Left cardiac atrium (tissue), 4 donors: ENCODE data around the gene DARS1. TPM values are rescaled to one million over a fixed set of nuclear protein-coding genes. Genes with fewer than 3 reads are reported as not detected.
A peak's percentile ranks its signal among the peaks of the same experiment; 100 is the strongest.
"Not testable (repeated sequence)": the region's sequence is repeated elsewhere in the genome, so short reads cannot be mapped to it uniquely, and the experiment has no call there.

Experiments used
- ATAC-seq, 2 donors: fragments of 200-7000 bp; cut with Tn5 transposase; one replicate each; pipeline ENCODE4 v1.9.1; 2020; ENCODE audit warnings: mild to moderate bottlenecking in 2 of 2, moderate library complexity in 2 of 2
- DNase-seq: peaks from one replicate; pipeline ENCODE4 v3.0.0-alpha.2; 2020
- intact Hi-C, 2 donors: fragments of 100-400 bp; cut with DNase I; formaldehyde crosslinking; loops; one replicate each; pipeline versions ENCODE4 v1.14.1 to v1.15.1; 2022 to 2023
- total RNA-seq, 2 donors: library from RNA; stranded (reverse); fragmentation: NEBNext Ultra II Directional; extraction: Animal tissue kit (Norgen Biotek cat#: 25700); gene quantifications; one replicate each; pipeline ENCODE4 v1.2.1, GENCODE V29; 2021
- donor health status: DM: no; HTN: yes; CAD: no.
- donor health status: DM: no; HTN: yes; CAD: no; lungs with severe emphysema.
- donor health status: DM: yes; HTN: yes; CAD: no.
- donor health status: Dilated cardiomyopathy.

DARS1 gene
- total RNA-seq, 2 donors from 2014 or later, result 56.8 to 71.8 TPM

DNA sequence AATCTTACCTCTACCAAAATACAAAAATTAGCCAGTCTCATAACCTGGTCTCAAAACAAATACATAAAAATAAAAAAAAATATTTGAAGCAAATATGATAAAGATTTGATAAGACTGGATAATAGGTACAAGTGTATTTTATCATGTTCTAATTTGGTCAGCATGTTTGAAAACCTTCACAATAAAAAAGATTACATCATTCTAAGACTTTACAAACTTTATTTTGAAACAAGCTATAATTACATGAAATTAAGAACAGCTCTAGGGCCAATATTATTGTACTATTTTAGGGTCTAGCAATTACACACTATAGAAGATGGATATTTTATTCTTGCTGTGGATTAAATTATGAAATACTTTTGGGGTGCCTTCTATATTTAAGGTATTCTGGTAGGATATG, 79.7 kb downstream of the DARS1 start:
- DNase-seq (no peak), ATAC-seq (no peak)
- intact Hi-C loops, result no loop called here

DNA sequence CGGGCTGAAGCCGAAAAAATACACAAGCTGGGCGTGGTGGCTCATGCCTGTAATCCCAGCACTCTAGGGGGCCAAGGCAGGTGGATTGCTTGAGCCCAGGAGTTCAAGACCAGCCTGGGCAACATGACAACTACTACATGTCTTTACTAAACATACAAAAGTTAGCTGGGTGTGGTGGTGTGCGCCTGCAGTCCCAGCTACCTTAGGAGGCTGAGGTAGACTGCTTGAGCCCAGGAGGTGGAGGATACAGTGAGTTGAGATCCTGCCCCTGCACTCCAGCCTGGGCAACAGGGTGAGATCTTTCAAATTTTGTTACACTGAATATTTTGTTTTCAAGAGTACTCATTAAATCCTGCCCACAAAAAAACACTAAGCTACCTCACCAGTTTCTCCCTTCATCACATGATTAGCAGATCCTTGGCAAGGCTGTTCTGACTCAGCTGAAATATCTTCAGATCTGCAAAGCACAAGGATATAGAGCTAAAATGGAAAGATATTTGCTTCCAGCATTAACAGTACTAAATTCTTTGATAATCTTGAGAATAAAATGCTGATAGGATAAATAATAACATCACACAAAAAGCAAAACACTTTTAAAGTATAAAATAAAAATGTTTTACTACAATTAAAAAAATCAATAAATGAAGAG, 81.0 kb downstream of the DARS1 start:
- DNase-seq (no peak), ATAC-seq (peak in 1 of 2 donors; percentile 89)
- intact Hi-C loops, result no loop called here

DNA sequence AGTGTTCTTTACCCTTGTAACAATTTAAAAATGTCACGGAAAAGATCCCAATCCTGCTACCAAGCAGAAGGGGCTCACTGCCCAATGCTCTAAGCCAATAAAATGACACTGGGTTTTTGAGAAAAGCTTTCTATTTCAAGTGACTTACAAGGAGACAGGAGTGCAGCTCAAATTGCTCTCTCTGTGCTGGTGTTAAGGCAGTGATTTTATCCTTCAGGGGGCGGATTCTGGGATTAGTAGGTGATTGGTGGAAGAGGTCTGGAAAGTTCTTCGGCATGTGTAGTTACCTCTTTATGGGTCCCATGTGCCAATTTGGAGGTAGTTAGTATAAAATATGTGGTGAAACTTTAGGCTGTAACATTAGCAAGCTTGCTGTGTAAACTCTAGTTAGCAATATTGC, 81.8 kb downstream of the DARS1 start:
- ATAC-seq, result peak in 1 of 2 donors; percentile 20
- intact Hi-C loops, result no loop called here
- no peak for DNase-seq

DNA sequence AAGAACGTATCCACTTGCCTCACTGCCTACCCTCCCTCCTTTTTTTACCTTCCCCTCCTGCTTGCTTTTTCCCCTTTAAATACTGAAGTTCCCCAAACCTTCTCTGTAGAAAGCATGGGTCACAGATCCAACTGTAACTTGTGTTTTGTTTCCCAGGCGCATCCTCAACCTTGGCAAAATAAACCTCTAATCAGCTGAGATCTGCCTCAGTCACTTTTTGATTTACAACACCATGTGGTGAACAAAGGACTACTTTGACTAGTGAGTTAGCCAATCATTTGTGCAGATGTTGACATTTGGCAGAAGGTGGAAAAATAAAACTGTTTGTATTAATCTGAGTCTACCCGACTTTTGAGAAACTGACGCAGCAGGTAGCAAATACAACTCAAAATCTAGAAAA, 85.9 kb downstream of the DARS1 start:
- ATAC-seq (no peak), DNase-seq (no peak)
- intact Hi-C loops, result no loop called here

DNA sequence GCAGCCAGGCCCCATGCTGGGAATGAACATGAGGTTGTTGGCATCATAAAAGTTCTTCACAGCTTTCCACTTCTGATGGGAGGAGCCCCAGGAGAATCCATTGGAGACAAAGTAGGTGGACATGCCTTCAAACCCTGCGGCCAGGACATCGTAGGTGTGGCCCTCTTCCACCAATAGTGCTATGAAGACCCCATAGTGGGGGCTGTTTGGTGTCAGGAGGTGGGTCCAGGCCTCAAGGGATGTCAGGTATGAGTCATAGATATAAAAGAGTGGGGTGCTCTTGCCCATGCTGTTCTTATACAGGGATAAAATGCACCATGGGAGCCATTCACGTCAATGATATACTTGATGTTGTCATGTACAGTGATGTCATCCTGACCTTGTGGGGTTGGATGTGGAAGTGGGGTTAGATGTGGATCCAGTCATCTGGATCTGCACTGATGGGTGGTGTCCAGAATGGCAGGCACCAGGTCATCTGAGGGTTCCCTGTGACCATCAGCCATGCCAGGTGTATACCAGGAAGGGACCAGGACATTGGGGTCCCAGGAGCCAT, 87.1 kb downstream of the DARS1 start:
- no peak for DNase-seq
- intact Hi-C loops, result no loop called here
- ATAC-seq, result no peak

DNA sequence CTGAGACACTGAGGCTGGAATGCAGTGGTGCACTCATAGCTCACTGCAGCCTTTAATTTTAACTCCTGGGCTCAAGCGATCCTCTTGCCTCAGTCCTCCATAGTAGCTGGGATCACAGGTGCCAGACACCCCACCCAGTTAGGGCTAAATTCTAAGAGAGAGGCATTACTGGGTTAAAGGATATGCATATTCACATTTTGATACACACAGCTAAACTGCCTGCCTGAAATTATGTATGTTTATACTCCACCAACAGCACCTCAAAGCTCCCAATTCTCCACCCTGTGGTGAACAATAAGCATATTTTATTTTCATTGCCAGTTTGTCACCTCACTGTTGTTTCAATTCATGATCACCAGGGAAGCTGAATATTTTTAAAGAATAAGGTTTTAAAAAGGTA, 90.5 kb downstream of the DARS1 start:
- ATAC-seq (no peak), DNase-seq (no peak)
- intact Hi-C loops, result no loop called here

DNA sequence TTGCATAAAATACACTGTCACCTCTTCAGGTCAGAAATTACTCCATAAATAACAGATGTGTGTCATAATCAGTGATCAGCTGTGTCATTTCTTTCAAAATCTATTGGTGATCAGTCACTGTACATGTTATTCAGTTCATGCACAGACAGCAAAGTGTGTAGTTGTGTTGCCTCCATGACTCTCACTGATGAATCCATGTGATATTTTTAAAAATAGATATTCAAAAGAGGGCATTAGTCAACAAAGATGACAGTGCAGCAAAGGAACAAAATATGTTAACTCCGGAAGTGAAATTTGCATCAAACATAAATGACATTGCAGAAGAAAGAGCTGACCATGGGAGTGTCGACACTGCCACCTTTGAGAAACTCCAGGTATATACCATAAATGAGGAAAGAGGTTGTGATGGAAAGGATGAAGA, 92.0 kb downstream of the DARS1 start:
- no peak for ATAC-seq
- no peak for DNase-seq
- intact Hi-C loops, result no loop called here

DNA sequence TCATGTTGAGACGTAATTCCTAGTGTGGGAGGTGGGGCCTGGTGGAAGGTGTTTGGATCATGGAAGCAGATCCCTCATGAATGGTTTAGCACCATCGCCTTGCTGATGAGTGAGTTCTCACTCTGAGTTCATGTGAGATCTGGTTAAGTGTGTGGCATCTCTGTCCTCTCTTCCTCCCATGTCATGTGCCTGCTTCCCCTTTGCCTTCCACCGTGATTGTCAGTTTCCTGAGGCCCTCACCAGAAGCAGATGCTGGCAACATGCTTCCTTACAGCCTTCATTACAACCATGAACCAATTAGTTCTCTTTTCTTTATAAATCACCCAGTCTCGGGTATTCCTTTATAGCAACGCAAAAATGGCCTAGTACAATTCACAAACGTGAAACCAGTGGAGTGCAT, 94.6 kb downstream of the DARS1 start:
- ATAC-seq (peak in 1 of 2 donors; percentile 18), DNase-seq (no peak)
- intact Hi-C loops, result no loop called here

DNA sequence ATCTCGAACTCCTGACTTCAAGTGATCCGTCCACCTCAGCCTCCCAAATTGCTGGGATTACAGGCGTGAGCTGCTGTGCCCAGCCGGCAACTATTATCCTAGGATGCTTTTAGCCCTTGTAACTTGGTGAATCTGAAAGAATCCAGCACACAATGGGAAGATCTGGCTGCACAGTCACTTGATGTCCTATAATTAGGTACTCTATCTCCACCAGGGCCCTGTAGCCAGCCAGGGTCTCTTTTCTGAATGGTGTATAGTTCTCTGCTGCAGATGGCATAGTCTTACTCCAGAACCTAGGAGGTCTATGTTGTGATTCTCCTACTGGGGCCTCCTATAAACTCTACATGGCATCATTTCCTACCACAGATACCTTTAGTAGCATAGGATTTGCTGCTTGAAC, 95.3 kb downstream of the DARS1 start:
- DNase-seq (no peak), ATAC-seq (peak; percentile 53 to 71)
- intact Hi-C loops, result no loop called here

DNA sequence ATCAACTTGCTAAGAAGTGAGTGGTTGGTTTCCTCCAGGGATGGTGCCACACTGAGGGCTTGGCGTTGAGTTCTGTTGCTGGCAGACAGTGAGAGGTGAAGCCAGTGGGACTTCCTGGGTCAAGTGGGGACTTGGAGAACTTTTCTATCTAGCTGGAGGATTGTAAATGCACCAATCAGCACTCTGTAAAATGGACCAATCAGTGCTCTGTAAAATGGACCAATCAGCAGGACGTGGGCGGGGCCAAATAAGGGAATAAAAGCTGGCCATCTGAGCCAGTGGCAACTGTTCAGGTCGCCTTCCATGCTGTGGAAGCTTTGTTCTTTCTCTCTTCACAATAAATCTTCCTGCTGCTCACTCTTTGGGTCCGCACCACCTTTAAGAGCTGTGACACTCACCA, 96.8 kb downstream of the DARS1 start:
- DNase-seq, ATAC-seq, intact Hi-C loops: not testable (repeated sequence)

DNA sequence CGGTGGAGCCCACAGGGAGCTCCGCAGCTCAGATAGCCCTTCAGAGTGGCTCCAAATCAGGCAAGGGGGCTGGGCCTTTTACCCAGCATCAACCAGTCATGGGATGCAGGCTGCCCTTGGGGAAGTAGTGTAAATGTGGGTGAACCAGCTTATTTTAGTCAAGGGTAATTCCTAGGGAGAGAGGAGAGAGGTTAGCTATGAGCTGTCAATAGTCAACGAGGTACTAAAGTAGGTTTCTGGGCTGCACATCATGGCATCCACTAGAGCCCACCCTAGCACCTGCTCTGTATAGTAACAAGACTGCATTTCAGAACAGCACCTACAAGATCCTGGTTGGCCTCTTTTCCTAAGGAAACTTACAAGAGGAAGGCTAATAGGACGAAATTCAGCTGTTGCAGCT, 99.7 kb downstream of the DARS1 start:
- no peak for ATAC-seq
- intact Hi-C loops, result no loop called here
- no peak for DNase-seq

DNA sequence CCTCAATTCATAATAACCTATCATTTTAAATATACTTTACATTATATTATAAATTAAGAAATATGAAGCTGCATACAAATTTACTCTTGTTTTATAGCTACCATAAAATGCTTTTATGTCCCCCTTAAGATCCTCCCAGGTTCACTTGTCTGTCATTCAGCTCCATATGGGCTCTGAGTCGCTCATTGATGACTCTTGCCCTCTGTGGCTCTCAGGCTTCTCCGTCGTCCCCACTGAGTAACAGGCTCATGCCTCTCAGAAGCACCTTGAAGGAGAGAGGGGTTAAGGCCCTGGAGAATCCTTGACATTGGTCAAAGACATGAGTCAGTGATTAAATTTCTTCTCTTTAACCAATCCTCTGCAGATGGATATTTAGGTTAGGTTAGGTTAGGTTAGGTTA, 103.0 kb downstream of the DARS1 start:
- ATAC-seq (no peak), DNase-seq (no peak)
- intact Hi-C loops, result no loop called here

DNA sequence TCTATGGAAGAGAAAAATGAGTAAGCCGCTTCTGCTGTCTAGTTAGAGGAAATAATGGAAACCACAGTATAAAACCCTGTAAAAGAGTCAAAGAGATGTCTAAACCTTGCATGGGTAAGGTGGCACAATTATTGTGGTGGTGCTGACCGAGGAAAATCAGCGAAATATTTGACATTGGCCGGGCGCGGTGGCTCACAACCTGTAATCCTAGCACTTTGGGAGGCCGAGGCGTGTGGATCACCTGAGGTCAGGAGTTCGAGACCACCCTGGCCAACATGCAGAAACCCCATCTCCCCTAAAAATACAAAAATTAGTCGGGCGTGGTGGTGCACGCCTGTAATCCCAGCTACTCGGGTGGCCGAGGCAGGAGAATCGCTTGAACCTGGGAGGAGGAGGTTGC, 108.7 kb downstream of the DARS1 start:
- intact Hi-C loops, DNase-seq, ATAC-seq: not testable (repeated sequence)

DNA sequence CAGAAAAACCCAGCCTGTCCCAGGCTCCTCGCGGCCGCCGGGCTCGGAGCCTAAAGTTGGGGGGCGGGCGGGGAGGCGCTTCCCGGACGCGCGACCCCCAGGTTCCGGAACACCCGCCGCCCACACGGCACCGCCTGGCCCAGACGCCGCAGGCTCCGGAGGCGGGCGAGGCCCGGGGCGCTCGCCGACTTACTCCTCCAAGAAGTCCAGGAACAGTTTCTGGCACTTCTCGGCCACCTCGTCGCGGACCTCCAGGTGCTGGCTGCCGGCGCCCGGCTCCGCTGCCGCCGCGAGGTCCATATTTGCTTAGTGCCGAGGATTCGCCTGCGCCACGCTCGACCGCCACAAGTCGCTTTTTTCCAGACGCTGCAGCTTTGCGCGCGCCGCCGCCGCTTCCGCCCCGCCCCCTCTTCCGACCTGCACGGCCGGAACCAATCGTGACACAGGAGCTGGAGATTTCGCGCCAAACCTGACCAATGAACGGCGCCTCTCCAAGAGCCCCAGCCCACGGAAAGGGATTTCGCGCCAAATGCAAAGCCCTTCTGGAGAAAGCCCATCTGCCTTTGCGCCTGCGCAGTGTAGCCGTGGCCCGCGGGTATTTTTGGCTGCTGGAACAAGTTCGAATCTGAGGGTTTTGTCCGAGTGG, 109.2 kb downstream of the DARS1 start, which contains the start of gene MCM6:
TSS of gene MCM6 (minus strand) at position 378 of the 646 bp plus-strand sequence. CDS start at position 300, 78 bp downstream.
- intact Hi-C loops, result no loop called here
- ATAC-seq (peak; percentile 99 to 100), DNase-seq (peak; percentile 98)

DNA sequence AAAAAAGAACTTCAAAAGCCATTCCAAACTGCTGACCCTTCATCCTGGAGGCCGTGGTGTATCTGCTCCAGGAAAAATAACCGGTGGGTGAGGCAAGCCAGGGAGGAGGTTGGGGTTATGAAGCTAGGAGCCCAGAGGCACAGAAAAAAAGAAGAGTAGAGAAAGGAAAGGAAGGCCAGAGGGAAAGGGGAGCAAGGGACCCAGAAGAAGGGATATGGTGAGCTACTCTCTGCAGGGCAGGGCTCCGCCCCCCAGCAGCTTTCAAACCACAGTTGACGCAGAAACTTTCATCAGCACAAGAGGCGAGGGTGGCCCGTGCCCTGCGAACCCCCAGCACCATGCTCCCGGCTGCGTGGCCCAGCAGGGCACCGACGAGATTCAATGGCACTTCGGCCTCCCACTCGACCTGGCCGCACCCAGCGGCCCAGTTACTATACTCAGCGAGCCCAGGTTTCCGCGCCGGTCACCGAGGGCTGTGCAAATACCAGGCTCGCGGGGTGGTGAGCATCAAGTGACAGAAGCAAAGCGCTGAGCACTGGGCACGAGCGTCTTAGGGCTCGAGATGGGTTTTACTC, 109.8 kb downstream of the DARS1 start:
- intact Hi-C loops, result no loop called here
- ATAC-seq (peak; percentile 57 to 72), DNase-seq (peak; percentile 55)

DNA sequence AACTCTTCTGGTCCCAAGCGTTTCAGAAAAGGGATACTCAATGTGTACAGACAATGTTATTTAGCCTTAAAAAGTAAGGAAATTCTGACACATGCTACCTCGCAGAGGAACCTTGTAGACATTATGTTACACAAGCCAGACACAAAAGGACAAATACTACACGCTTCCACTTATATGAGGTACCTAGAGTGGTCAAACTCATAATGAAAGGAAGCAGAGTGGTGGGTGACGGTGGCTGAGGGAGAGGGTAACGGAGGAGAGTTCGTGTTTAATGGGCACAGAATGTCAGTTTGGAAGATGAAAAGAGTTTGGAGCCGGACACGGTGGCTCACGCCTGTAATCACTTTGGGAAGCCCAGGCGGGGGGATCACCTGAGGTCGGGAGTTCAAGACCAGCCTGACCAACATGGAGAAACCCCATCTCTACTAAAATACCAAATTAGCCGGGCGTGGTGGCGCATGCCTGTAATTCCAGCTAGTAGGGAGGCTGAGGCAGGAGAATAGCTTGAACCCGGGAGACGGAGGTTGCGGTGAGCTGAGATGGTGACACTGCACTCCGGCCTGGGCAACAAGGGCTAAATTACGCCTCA, 110.6 kb downstream of the DARS1 start:
- DNase-seq, result no peak
- intact Hi-C loops, result no loop called here
- no peak for ATAC-seq

DNA sequence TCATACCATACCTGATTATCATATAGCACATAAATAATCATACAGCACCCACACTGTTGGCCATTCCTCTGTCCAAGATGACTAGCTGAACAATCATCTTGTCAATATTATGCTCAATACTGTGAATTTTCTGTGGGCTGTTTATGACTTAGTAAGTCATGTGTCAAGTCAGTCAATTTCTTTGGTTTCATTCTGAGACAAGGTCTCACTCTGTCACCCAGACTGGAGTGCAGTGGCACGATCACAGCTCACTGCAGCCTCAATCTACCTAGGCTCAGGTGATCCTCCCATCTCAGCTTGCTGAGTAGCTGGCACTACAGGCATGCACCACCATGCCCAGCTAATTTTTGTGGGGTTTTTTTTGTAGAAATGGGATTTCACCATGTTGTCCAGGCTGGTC, 114.9 kb downstream of the DARS1 start:
- DNase-seq (no peak), ATAC-seq (no peak)
- intact Hi-C loops, result no loop called here

DNA sequence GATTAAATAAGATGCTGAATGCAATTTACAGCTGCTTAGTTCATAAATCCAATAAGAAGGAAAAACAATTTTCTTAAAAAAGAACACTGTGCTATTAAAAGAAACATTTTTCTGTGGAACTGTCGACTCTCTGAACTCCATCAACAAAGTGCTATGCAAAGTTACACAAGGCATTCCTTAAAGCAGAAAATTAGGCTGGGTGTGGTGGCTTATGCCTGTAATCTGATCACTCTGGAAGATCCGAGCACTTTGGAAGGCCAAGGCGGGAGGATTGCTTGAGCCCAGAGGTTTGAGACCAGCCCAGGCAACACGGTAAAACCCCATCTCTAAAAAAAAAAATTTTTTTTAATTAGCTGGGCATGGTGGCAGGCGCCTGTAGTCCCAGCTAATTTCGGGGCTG, 122.2 kb downstream of the DARS1 start:
- ATAC-seq (no peak), DNase-seq (no peak)
- intact Hi-C loops, result no loop called here

DNA sequence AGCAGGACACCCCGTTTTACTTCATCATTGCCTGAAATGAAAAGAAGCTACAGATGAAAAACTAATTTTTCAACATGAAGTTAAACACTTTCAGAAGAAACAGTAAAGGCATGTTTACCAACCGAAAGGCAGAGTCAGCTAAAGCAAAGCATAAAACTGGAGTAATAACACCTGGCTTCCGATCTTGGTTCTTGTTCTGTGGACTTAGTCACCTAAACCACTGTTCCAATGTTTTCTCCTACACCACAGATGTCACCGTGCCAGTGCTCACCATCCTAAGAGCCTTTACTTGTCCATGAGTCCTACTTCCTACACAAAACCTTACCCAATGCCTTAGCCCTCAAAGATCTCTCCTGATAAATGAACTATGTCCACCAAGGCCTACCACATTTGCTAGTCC, 122.7 kb downstream of the DARS1 start:
- intact Hi-C loops, result no loop called here
- no peak for DNase-seq
- ATAC-seq, result no peak
